ENCODE data around the gene DHRS13.
"Not testable (repeated sequence)": the region's sequence is repeated elsewhere in the genome, so short reads cannot be mapped to it uniquely, and the experiment has no call there.

DHRS13 gene

GRCh38 chr17:28935744-28936460 lies 33.0 kb upstream of the DHRS13 start:
- DNase-seq = no peak

- not testable (repeated sequence) for DNase-seq
These were observed 31.6 kb upstream of the DHRS13 start for GRCh38 chr17:28934508-28934907.

- DNase-seq = no peak
These were observed 26.9 kb upstream of the DHRS13 start for GRCh38 chr17:28929787-28930186.

GRCh38 chr17:28928061-28928460 lies 25.2 kb upstream of the DHRS13 start:
- peak; percentile 33 for DNase-seq

- no peak for DNase-seq
These were observed 23.9 kb upstream of the DHRS13 start for GRCh38 chr17:28926786-28927185.

- DNase-seq = no peak
These were observed 23.5 kb upstream of the DHRS13 start for GRCh38 chr17:28926366-28926765.

GRCh38 chr17:28925912-28926365 lies 23.1 kb upstream of the DHRS13 start:
- peak; percentile 64 for DNase-seq

GRCh38 chr17:28920201-28920600 lies 17.3 kb upstream of the DHRS13 start:
- DNase-seq = no peak

- DNase-seq = no peak
These were observed 15.4 kb upstream of the DHRS13 start for GRCh38 chr17:28918295-28918694.

- no peak for DNase-seq
These were observed 14.6 kb upstream of the DHRS13 start for GRCh38 chr17:28917465-28917864.

- DNase-seq = no peak
These were observed 14.2 kb upstream of the DHRS13 start for GRCh38 chr17:28917029-28917428.

- DNase-seq = peak; percentile 69
These were observed 13.5 kb upstream of the DHRS13 start for GRCh38 chr17:28916302-28916934.

GRCh38 chr17:28912938-28913333 lies 10.1 kb upstream of the DHRS13 start:
- no peak for DNase-seq

- peak; percentile 92 for DNase-seq
These were observed 9.5 kb upstream of the DHRS13 start for GRCh38 chr17:28912281-28912937.

- no peak for DNase-seq
These were observed 8.6 kb upstream of the DHRS13 start for GRCh38 chr17:28911411-28912045.

GRCh38 chr17:28910534-28910933 lies 7.7 kb upstream of the DHRS13 start:
- no peak for DNase-seq

- no peak for DNase-seq
These were observed 5.8 kb upstream of the DHRS13 start for GRCh38 chr17:28908640-28909167.

GRCh38 chr17:28907709-28908475 lies 5.0 kb upstream of the DHRS13 start:
- peak; percentile 83 for DNase-seq

GRCh38 chr17:28906706-28907438 lies 4.0 kb upstream of the DHRS13 start:
- DNase-seq = peak; percentile 94

- no peak for DNase-seq
These were observed 3.4 kb upstream of the DHRS13 start for GRCh38 chr17:28906276-28906675.

- DNase-seq = peak; percentile 42
These were observed 1.9 kb upstream of the DHRS13 start for GRCh38 chr17:28904800-28905199.

GRCh38 chr17:28903546-28903841 lies 615 bp upstream of the DHRS13 start:
- DNase-seq = not testable (repeated sequence)

All from OCI-M1 (cell line).